Measurements from ENCODE around the gene IFT20. TPM values are rescaled to one million over a fixed set of nuclear protein-coding genes. Genes with fewer than 3 reads are reported as not detected.

The IFT20 gene
- total and polyA plus RNA-seq, 2 experiments from 2014 or later: 49.9 to 75.3 TPM

DNA sequence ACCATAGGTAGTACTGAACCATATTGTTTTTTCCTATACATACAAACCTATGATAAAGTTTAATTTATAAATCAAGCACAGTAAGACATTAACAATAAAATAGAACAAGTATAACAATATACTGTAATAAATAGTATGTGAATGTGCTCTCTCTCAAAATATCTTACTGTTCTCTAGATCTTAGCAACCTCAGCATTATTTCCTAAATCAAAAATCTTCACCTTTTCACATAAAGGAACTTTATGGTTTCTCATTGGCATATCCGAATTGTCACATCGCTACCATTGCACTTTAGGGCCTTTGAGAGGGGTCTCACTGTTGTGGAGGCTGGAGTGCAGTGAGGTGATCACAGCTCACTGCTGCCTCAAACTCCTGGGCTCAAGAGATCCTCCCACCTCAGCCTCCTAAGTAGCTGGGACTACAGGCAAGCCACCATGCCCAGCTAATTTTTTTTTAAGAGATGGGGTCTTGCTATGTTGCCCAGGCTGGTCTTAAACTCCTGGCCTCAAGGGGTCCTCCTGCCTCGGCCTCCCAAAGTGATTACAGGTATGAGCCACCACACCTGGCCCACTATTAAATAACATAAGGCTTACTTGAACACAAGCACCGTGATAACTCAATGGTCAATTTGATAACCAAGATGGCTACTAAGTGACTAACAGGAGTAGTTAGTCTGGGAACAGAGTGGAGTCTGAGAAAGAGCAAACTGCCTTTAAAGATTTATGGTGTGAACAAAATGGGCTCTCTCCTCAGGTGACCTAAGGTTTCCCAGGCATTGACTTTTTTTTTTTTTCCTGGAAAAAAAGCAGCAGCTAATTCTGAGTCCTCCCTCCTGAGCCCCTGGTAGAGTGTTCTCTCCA lies 19.2 kb downstream of the IFT20 start:
- Histone ChIP-seq H4K20me1 (ENCODE audit: insufficient read depth, poor library complexity, severe bottlenecking) (no peaks in the 10 kb centered on the region), H3K9me2 (replicated peaks; ENCODE audit: insufficient read depth) (no peaks in the 10 kb centered on the region), H3K4me3 (no peak overlapping the region), H3K9me3 (ENCODE audit: low read depth) (no peaks in the 10 kb centered on the region), H3K36me3 (replicated peaks; ENCODE audit: insufficient read depth, low read depth) (no peaks in the 10 kb centered on the region), H3K27ac (no peak overlapping the region), H2AFZ (no peak overlapping the region), H3K79me2 (peaks cover 14% of the 10 kb centered on the region), H3K4me1 (ENCODE audit: insufficient read depth) (peaks cover 23% of the 10 kb centered on the region), H3K4me2 (no peak overlapping the region), H3K27me3 (no peaks in the 10 kb centered on the region)
- DNase-seq (ENCODE audit: low spot score): no peak
- TF ChIP-seq EZH2 (IDR thresholded peaks at IDR 0.05; ENCODE audit: borderline replicate concordance): no peak
- TF ChIP-seq EZH2phosphoT487 (IDR thresholded peaks at IDR 0.05; ENCODE audit: low read depth, severe bottlenecking, unreplicated experiment): no peak
- no peak for TF ChIP-seq CTCF (IDR thresholded peaks at IDR 0.05; ENCODE audit: poor library complexity)
- whole genome bisulfite sequencing (ENCODE audit: low lambda C conversion rate, missing lambda C conversion rate): 91% methylated on average over 4 of the region's 4 CpGs

DNA sequence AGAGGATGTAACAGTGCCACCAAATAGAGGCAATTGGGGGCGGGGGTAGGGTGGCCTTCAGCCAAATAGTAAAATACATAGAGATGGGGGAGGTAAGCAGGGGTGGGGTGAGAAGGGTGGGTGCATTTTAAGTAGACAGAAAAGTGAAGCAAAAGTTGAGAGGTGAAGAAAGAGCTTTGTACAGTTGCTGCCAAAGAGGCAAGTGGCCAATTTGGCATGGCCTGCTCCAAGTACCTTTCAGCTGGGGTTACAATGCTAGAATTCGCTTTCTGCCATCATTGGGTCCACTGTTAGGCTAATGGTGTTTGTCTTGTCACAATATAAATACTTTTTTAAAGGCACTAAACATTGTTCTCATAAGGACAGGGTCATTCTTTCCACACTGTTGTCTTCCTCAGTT lies 21.4 kb downstream of the IFT20 start:
- Histone ChIP-seq H3K4me1 (ENCODE audit: insufficient read depth) (peaks cover 9% of the 10 kb centered on the region), H3K4me3 (no peak overlapping the region), H3K79me2 (no peaks in the 10 kb centered on the region), H3K27me3 (no peaks in the 10 kb centered on the region), H3K4me2 (no peak overlapping the region), H4K20me1 (ENCODE audit: insufficient read depth, poor library complexity, severe bottlenecking) (no peaks in the 10 kb centered on the region), H2AFZ (no peak overlapping the region), H3K9me2 (replicated peaks; ENCODE audit: insufficient read depth) (no peaks in the 10 kb centered on the region), H3K27ac (no peak overlapping the region), H3K36me3 (replicated peaks; ENCODE audit: insufficient read depth, low read depth) (no peaks in the 10 kb centered on the region), H3K9me3 (ENCODE audit: low read depth) (no peaks in the 10 kb centered on the region)
- TF ChIP-seq CTCF (IDR thresholded peaks at IDR 0.05; ENCODE audit: poor library complexity): no peak
- WGBS (ENCODE audit: low lambda C conversion rate, missing lambda C conversion rate): 96% methylated on average over 2 of the region's 2 CpGs
- no peak for DNase-seq (ENCODE audit: low spot score)

DNA sequence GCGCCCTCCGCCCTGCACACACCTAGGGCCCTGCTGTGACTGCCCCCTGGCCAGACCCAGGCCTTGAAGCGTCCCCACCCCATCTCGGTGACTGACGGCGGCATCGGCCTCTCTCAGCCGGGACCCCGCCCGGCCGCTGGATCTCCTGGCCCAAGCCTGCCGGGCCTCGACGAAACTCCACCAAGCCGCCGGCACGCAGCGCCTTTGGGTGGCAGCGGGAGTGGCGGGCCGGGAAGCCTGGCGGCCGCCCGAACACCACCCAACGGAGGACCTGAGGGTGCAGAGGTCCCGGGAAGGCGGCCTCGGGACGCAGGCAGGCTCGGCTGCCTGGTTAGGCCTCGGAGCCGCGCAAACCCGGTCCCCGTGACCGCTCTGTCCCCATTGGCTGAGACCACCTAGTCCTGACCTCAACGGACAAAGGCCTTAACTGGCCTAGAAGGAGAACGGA lies 28.3 kb downstream of the IFT20 start:
- Histone ChIP-seq H3K4me3 (no peak overlapping the region), H3K36me3 (replicated peaks; ENCODE audit: insufficient read depth, low read depth) (no peaks in the 10 kb centered on the region), H3K4me1 (ENCODE audit: insufficient read depth) (no peaks in the 10 kb centered on the region), H2AFZ (no peak overlapping the region), H3K4me2 (no peak overlapping the region), H3K27me3 (no peaks in the 10 kb centered on the region), H3K9me3 (ENCODE audit: low read depth) (no peaks in the 10 kb centered on the region), H3K79me2 (no peaks in the 10 kb centered on the region), H3K9me2 (replicated peaks; ENCODE audit: insufficient read depth) (no peaks in the 10 kb centered on the region), H4K20me1 (ENCODE audit: insufficient read depth, poor library complexity, severe bottlenecking) (no peaks in the 10 kb centered on the region), H3K27ac (no peak overlapping the region)
- 92% methylated on average over 30 of the region's 38 CpGs for WGBS (ENCODE audit: low lambda C conversion rate, missing lambda C conversion rate)
- no peak for TF ChIP-seq CTCF (IDR thresholded peaks at IDR 0.05; ENCODE audit: poor library complexity)
- TF ChIP-seq EZH2phosphoT487 (IDR thresholded peaks at IDR 0.05; ENCODE audit: low read depth, severe bottlenecking, unreplicated experiment): no peak
- TF ChIP-seq EZH2 (IDR thresholded peaks at IDR 0.05; ENCODE audit: borderline replicate concordance): no peak
- DNase-seq (ENCODE audit: low spot score): no peak
